GM21390 (cell line): ENCODE measurements around the gene PALD1.

Experiments used
- ATAC-seq: cut with Tn5 transposase; IDR thresholded peaks from one replicate; pipeline ENCODE4 v1.9.1; 2021; ENCODE audit not compliant: unreplicated experiment

Gene PALD1

DNA sequence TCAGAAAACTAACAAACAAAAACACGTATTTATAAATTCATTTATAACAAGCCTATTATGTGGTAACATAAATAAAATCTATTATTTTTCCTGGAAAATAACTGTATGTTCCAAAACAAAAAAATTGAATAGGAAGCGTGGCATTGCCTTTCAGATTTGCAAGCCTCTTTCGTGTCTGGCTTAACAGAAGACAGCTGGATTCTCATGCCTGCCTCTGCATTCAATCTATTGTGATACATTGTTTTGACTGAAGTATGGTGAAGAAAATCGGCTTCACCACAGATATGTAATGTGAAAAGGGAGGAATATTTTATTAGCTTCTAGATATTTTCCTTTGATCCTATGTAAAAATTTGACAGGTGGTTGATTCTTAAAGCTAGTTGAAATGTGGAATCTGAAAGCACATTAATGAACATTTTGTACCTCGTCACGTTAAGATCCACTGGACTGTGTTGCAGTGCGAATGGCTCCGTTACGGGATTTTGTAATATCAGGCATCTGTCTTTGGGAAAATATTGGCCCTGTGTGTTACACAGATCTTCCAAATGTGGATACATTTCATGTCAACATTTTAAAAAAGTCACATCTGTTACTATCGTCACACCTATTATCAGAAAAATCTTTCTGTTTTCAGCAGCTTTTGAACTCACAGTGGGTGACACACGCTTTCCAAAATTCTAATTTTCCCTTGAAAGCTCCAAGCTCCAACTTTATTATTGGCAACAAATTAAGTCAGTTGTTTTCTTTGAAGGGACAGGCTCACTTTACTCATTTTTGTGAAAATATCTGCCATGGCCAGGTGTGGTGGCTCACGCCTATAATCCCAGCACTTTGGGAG, 26.2 kb downstream of the PALD1 start:
- ATAC-seq: no peak

DNA sequence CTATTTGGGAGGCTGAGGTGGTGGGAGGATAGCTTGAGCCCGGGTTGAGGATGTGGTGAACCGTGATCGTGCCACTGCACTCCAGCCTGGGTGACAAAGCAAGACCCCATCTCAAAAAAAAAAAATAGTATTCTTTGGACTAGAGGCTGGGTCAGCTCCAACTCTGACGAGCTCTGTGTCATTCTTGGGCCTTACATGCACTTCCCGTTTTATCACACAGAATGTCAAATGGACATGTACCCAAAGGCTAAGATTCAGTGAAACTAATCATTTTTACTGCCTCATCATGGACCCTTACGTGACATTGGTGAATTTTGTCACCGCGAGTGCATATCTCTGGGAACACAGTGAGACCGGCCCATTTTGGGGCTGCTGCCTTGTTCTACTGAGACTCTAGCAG, 27.3 kb downstream of the PALD1 start:
- no peak for ATAC-seq

DNA sequence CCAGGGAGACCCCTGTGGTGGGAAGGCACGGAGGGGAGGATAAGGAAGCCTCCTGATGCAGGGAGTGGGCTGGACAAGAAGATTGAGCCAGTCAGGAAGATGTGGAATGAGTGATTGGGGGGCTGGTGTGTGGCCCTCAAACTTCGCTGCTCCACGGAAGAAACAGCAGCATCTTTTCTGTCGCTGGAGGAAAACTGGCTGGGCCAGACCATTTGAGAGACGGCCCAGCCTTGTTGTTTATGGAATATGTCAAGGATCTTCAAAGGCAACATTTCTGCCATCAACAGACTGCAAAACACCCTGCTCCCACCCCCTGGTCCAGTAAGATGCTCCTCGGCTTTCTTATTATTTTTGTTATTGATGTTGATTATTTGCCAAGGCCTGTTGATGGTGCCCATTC, 29.4 kb downstream of the PALD1 start:
- ATAC-seq: no peak

DNA sequence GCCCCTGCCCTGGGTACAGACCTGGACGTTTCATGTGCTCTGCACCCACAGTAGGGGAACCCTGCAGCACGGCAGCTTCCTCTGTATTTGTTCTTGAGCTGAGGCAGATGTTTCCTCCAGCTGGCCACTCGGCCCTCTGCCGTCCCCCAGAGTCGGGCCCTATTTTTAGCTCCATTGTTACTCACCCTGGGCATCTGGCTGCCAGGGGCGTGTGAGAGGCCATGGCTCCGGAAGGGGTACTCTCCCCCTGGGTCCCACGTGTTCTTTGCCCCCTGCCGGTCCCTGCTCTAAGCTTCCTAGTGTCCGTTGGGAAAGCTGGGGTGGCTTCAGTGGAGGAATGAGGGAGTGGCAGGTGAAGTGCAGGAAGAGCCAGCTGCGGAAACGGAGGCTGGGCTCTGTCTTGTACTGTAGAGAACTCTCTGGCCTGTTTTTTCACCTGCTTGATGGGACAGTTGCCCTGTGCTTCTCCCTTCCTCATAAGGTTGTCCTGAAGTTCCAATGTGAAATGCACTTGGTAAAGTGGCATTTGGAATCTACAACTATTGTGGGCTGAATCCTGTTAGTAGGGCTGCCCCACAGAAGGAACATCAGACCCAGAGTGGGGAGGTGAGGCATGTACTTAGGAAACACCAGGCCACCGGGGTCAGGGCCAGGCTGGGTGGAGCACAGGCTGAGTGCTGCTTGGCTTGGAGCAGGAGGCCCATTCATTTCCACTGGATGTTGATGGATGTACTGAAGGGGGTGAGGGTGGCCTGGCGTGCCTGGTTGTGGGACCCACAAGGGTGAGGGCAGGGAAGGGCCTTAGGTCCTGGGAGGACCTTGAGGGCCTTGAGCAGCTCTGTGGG, 30.6 kb downstream of the PALD1 start:
- ATAC-seq: no peak

DNA sequence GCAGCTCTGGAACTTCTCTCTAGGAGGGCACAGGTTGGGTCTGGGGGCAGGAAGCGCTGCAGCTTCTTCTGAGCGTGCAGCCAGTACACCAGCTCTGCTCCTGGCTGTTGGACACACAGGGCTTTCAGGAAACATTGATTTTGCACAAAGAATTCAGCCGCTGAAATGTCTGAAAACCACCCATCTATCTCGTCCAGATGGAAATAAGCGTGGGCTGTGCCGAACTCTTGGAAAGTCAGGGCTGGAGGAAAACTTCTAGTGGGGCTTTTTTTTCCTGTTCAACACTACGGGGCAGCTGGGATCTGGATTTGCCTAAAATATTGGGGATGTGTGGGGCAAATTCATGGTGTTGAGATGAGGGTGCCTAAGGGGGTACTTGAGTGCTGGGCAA, 31.2 kb downstream of the PALD1 start:
- no peak for ATAC-seq

DNA sequence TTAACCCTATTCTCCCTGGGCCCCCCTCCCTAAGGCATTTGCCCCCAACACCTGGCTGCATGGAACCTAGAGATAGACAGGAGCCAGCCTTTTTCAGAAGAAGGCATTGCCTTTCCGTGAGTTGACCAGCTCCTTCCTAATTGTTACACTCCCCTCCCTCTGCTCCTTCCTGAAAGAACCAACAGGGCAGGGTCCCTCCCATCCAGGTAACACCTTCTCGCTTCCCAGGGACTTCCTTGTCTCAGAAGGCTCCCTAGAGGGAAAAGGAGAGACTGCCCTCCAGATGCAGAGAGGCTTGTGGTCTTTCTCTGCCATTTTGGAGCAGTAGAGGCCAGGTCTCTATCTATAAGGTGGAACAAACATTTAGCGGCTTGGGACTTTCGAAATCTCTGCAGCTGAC, 31.9 kb downstream of the PALD1 start:
- no peak for ATAC-seq

DNA sequence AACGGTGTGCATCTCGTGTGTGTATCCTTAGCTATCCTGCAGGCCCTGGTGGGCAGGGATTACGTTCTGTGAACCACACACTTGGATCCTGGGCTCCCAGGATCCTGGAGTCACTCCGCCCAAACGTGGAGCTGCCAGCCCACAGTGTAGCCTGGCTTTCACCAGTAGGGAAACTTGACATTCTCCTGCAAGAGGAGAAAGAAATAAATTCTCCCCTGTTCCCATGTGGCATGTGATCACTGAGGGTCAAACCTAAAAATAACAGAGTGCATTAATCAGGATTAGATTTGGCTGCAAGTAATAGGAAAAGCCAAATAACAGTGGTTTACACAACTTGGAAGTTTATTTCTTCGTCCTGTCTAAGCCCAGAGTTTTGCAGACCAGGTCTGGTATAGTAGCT, 32.3 kb downstream of the PALD1 start:
- ATAC-seq: no peak

DNA sequence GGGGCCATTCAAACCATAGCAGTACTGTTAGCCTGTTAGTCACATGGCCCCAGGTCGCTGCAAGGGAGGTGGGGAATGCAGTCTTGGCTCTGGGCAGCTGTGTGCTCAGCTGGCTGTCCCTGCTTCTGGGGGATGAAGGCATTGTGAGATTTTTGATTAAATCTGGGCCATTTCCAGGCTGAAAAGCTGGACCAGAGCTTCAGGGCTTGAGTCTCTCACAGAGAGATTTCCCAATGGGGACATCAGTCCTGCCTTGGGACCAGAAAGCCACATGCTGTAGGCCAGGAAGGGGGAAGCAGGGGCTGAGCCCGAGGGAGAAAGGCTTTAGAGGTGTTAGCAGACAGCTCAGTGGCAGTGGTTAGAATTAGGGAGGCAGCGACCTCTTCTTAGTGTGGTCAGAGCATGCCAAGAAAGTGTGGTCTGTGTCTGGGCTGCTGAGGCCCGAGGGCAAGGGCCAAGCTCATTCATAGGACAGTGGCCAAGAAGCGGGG, 33.6 kb downstream of the PALD1 start:
- no peak for ATAC-seq

DNA sequence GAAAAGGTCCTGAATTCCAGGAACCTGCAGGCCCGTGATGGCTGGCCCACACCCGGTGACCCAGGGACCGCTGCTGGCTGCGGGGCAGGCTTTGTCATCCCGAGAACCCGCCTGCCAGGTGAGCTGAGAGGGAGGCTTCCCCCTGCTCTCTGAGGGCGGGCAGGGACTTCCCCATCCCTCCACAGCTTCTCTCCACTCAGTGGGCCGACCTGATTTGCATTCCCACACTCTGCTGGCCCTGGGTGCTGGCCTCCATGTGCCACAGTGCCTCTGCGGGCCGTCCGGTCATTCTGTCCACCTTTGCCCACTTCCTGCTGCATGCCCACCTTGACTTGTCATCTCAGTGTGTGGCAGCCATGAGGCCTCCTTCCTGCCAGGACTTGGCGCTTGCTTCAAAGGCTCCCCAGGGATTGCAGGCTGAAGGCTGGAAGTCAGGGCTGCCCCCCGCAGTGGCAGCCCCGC, 35.3 kb downstream of the PALD1 start:
- ATAC-seq: peak; percentile 97

DNA sequence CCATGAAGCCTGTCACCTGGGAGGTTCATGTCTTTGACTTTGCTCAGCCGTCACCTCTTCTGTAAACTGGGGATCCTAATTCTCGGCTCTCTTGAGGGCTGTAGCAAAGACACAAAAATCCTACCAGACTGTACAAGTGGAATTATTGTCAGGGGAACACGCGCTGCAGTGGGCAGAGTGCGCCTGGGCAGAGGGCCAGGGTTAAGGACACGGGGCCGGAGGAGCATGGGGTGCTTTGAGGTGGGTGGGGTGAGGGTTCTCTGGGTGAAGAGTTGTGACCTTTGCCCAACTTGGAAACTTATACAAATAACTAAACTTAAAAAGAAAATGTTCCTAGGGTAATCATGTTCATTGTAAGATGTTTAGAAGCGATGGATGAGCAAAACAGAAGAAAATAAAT, 36.0 kb downstream of the PALD1 start:
- no peak for ATAC-seq

DNA sequence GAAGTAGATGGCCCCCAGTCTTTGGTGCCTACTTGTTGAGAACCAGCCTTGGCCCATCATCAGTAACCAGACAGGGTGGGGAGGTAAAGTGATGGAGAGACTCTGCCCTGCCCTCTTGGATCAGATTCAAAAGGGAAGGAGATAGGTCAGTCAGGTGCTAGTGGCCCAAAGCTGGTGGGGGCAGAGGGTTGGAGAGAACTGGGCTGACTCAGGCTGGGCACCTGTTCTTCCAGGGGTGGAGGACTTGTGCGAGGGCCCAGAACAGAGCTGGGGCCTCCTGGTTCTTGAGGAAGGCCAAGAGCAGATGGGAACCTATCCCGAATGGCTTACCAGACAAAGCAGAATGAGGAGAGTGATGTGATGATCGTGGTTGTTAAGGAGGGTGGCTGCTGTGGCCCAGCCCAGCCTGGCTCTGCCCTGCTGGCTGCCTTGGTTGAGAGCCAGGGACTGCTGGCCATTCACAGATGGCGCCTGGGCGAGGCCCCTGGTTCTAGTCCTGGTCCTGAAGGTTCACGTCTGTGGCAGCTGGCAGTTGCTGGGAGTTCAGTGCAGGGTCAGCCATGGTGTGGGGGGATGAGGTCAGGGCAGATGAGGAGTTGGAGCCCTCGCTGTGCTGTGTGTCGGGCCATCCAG, 36.6 kb downstream of the PALD1 start:
- ATAC-seq: no peak

DNA sequence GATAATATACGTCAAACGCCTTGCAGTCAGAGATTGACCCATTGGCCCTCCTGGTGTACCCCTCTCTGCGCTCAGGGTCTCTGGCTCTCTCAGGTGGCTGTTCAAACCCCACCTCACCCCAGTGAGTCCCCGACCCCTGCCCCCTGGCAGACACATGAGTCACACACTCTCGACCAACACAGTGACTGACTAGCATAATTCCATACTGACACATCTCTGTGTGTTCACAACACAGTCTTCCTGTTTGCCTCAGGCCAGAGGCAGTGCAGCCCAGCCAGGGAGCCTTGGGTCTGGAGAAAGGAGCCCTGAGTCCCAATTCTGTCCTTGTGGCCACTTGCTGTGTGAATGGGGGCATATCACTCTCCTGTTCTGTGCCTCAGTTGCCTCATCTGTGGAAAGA, 40.1 kb downstream of the PALD1 start:
- ATAC-seq: no peak

DNA sequence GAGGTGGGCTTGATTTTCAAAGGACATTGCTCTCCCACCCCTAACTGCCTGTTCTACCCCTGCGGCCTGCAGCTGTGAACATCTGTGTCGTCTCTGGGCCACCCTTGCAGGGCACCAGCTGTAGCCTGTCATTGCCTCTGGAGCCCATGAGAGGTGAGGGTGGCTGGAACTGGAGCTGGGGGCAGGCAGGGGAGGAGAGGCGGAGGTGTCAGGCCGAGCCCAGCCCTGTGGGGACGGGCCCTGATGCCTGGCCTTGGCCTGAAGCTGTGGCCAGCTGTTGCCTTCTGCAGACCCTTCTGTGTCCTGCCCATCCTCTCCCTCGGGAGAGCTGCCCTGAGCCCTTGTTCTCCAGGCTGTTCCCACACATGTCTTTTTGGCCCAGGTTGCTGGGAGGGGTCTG, 44.5 kb downstream of the PALD1 start:
- ATAC-seq: no peak

DNA sequence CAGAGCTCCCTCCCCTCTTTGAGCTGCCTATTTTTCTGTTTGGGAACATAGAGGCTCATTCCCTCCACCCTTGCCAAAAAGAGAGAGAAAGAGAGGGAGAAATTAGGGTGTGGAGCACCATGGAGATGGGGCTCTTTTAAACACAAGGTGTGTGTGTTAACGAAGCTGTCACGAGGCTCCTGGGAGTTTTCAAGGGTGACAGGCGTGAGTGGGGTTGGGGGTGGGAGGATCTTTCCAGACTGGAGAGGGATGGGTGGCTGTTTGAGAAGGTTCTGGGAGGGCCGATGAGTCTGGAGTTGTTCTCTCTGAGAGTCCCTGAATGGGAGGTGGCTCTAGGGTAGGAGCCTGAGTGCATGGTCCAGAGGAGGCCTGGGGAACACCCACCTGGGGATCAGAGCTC, 45.0 kb downstream of the PALD1 start:
- no peak for ATAC-seq

DNA sequence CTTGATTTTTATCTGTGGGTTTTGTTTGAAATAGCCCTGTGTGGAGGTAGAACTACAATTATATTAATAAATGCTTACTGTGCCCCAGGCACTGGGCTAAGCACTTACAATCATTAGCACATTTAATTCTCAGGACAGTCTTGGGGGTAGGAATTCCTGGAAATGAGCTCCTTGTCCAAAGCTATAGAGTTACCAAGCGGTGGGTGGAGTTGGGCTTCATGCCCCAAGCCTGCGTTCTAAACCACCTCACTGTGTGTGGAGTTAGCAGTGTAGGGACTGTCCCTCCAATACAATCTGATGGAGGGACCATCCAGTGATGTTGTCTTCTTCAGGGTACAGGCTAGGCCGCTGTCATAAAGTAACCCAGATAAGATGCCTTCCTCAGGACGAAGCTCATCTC, 49.7 kb downstream of the PALD1 start:
- ATAC-seq: no peak

DNA sequence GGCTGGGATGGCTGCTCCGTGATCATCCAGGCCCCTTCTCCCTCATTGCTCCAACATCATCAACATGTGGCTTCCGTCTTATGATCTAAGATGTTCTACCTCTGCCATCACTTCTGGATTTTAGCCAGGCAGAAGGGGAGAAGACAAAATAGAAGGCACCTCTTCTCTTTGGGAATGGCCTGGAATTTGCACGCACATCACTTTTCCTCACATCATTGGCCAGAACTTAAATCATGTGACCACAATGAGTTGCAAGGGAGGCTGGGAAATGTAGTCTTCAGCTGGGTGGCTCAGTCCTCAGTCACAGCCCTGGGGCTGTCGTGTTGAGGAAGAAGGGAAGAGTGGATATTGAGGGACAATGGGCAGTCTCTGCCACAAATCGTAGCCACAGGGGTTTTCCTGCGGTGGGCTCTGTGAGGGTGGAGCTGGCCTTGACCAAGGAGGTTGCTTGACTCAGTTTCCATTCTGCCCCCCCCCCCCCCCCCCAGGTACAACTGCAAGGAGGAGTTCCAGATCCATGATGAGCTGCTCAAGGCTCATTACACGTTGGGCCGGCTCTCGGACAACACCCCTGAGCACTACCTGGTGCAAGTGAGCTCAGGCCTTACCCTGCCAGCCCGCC, 50.3 kb downstream of the PALD1 start:
- no peak for ATAC-seq

DNA sequence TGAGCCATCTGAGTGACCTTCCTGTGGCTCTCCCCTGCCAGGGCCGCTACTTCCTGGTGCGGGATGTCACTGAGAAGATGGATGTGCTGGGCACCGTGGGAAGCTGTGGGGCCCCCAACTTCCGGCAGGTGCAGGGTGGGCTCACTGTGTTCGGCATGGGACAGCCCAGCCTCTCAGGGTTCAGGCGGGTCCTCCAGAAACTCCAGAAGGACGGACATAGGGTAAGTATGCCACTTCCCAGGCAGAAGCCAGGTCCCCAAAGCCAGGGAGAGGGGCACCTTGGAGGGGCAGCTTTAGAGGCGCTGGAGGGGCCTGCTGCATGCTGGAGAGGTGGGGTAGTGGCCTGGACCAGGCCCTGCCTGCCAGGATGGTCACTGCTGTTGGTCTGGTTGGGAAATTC, 51.3 kb downstream of the PALD1 start:
- no peak for ATAC-seq

DNA sequence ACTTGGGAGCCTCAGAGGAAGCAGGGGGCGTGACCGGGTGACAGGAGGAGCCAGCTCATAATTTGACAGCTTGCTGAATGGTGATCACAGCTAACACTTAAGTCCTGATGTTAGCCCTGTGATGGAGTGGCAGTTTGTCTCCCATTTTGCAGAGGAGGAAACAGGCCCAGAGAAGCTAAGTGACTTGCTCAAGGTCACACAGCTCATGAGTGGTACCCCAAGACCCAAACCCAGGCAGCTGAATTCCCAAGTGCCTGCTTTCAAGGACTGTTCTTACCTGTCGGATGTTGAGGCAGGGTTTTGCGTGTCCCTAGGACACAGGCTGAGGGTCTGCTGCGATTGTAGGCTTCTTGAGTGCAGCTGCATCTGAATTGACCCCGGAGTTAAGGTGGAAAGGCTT, 51.7 kb downstream of the PALD1 start:
- ATAC-seq: no peak

DNA sequence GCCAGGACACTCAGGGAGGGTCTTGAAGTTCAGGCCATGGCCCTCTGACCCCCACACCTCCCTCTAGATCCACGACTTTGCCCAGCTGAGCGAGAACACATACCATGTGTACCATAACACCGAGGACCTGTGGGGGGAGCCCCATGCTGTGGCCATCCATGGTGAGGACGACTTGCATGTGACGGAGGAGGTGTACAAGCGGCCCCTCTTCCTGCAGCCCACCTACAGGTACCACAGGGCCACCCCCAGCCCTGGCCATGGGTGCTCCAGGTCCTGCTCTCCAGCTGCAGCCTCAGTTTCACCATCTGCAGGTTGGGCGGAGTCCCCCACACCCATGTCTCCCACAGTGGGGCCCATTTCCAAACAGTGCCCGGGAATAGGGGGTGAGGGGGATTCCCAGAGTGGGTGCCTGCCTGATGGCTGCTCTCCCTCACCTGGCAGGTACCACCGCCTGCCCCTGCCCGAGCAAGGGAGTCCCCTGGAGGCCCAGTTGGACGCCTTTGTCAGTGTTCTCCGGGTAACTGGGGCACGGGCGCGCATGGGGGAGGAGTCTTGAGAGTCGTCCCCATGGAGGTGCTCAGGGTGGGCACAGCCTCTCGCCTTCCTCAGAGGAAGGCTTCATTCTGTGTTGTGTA, 54.1 kb downstream of the PALD1 start:
- no peak for ATAC-seq

DNA sequence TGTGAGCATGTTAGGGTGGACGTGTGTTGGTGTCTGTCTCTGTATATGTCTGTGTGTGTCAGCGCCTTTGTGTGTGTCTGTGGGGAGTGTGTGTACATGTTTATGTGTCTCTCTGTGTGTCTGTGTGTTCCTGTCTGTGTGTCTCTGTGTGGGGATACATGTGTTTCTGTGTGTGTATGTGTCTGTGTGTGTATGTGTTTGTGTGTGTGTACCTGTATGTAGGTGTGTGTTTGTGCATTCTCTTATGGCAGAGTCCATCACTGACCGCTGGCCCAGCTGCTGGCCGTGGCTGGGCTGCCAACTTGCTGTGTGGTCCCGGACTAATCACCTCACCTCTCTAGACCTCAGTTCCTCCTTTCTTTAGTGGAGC, 54.6 kb downstream of the PALD1 start:
- no peak for ATAC-seq

DNA sequence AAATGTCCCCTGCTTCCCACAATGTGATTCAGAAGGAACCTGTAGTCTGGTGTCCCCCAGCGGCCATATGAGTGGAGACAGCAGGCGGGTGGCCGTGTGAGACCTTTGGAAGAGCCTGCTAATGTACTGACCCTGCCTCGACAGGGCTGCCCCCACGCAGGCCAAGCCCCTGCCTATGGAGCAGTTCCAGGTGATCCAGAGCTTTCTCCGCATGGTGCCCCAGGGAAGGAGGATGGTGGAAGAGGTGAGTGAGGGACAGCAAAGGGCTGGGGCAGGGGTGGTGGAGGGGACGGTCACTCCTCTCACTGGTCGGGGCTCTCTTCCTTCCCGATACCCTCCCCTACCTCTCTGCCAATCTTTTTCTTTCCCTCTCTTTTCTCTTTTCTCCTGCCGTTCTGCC, 55.7 kb downstream of the PALD1 start:
- no peak for ATAC-seq
